NCI-H2081 treated with DMSO at 0.1 percent for 48 hours (cell line): ENCODE data around the gene YJEFN3.

Experiments
- DNase-seq: peaks from one replicate; lab custom pipeline; 2025; lab: John Stamatoyannopoulos, UW

The YJEFN3 gene

GRCh38 chr19:19524053-19524452, 4.7 kb upstream of the YJEFN3 start:
- no peak for DNase-seq

DNA sequence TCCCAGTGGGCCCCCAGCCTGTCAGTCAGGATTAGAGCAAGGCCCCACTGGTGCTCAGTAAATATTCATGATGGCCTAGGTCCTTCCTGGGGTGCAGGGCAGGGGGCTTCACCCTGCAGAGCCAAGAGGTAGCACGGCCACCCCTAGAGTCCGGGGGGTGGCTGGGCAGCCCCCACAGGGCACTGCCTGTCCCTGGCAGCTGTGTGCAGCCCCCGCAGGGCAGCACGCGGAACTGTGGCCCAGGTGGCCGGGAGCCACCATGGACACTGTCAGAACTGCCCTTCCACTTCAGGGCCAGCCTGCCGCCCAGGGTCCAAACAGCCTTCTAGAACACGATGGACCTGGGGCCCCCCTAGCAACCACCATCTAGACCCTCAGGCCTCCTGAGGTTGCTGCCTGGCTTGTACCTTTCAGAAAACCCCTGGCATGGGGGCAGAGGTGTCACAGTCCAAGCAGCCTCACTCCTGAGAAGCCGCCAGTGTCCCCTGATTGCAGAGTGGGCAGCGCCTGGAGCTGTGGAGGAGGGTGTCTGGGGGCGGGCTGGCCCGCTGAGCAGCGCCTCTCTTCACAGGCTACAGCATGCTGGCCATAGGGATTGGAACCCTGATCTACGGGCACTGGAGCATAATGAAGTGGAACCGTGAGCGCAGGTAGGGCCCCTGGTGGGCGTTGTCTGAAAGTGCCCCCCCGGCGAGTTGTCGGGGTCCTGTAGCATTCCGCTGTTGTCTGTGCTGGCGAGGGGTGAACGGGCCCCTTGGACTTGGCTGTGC, 2.9 kb upstream of the YJEFN3 start:
- DNase-seq, result no peak

DNA sequence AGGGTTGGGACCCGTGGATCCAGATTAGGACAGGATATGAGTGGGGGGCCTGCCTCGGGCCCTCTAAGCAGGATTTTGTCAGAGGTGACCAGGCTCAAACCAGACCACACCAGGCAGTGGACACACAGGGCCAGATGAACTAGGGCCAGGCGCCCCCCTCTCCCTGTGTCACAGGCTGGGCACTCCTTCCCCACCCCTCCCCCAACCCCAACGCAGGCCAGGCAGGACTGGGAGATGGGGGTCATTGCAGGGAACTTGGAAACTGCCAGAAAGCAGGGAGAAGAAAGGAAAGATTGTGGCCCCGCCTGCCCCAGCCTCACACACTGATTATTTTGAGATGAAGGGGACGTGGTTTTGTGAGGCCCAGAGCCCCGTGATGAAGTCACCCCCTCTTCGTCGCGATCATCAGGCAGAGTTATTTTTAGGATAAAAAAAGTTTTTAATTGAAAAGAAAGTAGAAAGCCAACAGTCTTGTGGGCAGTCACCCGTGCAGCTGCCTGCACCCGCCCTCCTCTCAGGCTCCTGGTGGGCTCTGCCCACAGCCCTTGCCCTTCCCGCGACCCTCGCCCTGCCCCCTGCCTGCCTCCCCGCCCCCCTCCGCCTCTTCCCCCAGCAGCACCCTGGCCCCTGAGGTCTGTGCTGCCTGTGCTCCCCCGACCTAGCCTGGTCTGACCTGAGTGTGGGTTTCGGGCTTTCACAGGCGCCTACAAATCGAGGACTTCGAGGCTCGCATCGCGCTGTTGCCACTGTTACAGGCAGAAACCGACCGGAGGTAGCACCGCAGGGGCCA, 1.9 kb upstream of the YJEFN3 start:
- no peak for DNase-seq

DNA sequence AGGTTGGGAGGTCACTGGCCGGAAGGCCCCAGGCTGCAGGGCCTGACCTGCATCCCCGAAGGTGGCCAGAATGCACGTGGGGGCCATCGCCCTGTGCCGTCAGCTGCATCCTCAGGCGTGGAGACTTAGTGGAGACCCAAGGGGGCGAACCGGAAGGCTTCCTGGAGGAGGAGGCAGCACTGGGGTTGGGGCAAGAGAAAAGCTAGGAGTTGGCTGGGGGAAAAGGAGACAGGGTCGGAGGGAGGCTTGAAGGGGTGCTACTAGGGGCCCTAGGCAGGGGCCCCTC, 1.4 kb upstream of the YJEFN3 start:
- DNase-seq, result no peak

- no peak for DNase-seq
Observed at GRCh38 chr19:19527674-19528625, 761 bp upstream of the YJEFN3 start.

GRCh38 chr19:19529783-19530422, 1.2 kb downstream of the YJEFN3 start:
- no peak for DNase-seq

DNA sequence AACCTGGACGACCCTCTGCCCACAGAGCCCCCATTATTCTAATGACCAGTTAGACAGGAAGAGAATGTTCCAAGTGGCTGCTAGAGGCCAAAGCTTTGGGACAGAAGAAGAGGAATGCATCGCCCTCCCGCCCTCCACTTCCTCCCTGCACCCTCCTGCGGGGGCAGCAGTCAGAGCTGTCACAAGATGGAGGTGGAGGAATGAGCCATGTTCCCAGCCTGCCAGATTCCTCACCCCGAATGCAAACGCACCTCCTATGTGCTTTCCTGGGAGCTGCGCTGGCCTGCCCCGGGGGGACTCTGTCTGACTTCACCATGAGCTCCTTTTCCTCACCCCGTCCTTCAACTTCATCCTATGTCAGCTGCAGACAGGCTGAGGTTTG, 1.7 kb downstream of the YJEFN3 start:
- DNase-seq, result no peak

DNA sequence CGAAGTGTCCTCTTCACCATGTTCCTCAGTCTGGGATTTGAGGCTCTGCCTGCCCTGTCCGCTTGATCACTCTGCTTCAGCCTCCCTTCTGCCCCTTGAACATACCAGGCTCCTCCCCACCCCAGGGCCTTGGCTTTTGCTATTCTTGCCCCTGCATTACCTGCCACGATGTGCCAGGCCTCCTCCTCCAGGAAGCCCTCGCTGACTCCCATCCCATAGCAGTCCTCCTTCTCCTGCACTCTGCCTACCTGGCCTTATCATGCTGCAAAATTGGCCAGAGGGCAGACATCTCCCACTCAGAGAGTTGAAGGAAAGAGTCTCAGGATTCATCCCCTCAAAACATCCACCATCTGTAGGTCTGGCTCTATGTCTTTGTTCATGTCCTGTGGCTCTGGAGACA, 2.2 kb downstream of the YJEFN3 start:
- no peak for DNase-seq

DNA sequence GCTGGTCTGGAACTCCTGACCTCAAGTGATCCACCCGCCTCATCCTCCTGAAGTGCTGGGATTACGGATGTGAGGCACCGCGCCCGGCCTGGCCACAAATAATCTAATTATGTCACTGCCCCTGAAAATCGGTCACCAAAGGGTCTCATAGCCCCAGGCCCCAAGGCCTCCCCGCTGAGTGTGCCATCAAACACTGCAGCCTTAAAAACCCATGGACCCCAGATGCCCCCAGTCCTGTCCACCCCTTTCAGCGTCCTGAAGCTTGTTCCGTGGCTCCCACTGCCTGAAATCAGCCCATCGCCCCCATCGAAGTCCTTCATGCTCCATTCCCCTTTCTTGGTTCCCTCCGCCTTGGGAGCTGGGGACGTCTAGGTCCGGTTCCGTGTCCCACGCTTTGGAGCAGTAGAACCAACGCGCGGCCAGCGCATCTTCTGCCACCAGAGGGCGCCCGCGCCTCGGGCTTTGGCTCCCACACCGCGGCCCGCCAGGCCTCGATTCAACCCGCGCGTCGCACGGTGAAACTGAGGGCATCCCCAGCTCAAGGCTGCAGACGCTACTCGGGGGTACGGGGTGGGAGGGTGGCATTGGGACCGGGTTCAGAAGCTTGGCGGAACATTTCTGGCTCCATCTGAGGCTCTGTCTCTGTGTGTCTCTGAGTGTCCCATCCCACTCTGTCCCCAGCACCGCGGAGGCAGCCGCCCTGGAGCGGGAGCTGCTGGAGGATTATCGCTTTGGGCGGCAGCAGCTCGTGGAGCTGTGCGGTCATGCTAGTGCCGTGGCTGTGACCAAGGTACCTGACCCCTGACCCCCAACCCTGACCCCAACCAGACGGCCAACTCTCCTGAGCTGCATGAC, 3.5 kb downstream of the YJEFN3 start:
- no peak for DNase-seq

DNA sequence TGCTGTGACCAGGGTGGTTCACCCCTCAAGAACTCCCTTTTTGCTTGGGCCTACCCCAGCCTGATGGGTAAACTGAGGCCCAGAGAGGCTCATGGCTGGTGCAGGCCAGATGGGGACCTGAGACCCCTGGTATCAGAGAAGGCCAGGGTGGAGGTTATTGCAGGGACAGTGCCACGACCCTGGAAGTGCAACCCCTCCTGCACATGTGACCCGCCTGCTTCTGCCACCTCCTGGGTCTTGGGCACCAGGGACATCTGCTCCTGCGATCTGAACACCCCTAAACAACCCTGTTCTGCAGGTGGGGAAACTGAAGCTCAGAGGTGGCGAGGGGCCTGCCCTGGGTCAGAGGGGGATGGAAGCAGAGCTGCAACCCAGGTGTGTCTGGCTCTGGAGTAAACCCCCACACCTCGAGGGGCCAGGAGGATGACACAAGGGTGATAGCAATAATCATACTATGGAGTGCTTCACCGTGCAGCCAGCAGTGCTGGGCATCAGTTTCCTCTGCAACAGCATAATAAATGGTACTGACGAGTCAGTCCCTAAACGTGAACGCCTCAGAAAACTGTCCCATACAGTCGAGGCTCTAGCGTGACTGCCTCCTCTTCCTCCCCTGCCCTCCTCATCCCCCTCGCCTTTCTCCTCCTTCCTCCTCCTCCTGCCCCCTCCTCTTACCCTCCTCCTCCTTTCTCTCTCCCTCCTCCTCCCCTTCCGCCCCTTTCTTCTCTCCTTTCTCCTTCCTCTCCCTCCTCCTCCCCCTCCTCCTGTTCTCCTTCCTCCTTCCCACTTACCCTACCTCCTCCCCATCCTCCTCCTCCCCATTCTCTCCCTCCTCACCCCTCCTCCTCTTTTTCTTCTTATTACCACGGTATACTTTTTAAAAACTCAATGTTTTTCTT, 4.3 kb downstream of the YJEFN3 start:
- DNase-seq, result no peak

DNA sequence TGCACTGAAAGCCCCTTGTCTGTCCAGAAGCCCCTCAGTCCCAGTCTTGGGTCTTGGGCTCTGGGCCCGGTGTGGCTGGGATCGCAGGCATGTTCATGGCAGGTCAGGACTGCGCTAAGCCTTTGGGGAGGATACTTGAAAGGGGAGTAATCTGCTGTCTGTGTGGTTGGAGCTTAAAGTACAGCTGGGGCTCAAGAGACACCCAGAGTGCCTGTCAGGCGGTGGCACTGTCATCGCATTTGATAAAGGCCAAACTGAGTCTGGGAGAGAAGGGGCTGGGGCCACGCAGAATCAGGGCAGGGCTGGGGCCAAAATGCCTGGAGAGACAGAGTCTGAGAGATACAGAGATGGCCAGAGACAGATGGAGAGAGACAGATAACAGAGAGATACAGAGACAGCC, 5.1 kb downstream of the YJEFN3 start:
- no peak for DNase-seq

DNA sequence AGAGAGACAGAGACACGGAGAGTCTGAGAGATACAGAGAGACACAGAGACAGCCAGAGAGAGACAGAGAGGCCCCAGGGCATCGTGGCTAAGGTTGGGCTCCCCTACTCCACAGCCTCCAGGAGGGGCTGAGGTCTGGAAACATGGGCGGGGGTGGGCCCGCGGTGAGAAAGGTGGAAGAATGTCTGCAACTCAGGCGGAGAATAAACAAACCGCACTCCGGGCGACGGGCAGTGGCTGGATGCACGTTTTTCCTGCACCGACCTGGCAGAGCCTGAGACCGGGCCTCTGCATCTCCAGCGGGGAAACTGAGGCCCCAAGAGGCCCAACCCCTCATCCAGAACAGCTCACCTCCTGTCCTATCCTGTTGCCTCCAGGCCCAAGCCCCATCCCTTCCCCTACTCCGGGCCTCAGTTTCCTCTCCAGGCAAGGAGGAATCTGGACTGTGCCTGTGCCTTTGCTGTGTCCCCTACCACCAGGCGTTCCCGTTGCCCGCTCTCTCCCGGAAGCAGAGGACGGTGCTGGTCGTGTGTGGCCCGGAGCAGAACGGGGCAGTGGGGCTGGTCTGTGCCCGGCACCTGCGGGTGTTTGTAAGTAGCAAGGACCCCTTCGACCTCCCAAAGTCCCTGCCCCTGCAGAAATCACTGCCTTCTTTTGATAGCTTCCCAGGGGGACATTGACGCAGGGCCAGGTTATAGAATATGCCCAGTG, 6.0 kb downstream of the YJEFN3 start:
- DNase-seq, result no peak

DNA sequence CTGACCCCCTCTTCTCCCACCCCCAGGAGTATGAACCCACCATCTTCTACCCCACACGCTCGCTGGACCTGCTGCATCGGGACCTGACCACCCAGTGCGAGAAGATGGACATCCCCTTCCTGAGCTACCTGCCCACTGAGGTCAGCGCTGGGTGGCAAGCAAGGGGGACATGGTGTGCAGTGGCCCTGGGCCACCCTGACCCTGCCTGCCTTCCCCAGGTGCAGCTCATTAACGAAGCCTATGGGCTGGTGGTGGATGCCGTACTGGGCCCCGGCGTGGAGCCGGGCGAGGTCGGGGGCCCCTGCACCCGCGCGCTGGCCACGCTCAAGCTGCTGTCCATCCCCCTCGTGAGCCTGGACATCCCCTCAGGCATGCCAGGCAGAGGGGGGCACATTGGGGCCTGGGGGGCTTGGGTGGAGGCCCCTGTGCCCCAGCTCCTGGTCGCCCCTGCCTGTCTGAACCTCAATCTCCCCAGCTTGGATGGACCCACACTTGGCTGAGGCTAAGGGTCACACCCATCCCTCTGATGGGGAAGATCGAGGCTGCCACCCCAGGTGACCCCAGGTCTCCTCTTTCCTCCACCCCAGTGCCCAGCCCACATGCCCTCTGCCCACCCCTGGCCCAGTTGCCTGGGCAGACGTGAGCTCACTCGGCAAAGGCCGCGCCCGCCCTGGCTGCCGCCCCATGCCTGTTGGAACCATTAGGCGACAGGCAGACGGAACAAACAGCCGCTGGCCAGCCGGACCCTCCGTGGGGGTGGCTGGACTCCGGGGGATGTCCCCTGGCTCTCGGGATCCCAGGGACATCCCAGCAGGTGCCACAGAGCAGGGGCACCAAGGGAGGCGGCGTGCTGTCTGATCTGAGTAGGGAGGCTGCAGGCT, 6.8 kb downstream of the YJEFN3 start:
- DNase-seq, result no peak

DNA sequence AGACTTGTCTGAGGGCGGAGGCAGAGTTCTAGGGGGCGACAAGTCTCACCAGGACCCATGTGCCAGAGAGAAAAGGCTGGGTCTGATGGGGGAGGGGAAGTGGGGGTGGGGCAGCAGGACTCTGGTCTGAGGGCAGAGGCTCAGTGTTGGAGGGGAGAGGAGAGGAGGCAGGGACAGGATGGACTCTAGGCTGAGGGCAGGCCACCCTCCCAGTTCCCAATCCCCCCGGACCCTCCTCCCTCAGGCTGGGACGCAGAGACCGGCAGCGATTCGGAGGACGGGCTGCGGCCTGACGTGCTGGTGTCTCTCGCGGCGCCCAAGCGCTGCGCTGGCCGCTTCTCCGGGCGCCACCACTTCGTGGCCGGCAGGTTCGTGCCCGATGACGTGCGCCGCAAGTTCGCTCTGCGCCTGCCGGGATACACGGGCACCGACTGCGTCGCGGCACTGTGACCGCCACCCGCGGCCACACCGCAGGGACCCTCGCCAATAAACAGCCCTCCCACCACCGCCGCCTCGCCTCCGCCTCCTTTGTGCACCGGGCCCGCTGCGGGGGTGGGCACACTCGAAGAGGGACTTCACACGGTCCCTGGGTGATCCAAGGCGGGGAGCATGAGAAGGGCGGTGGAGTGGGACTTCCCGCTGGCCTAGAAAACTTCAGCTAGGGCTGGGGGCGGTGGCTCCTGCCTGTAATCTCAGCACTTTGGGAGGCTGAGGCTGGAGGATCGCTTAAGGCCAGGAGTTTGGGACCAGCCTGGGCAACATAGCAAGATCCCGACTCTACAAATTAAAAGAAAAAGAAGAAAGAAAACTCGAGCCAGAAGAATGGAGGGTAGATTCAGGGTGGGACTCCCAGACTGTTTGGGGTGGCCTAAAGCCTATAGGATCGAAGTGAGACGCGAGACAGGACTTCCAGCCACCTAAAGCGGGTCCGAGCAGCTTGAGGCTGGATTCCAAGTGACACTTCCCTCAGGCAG, 8.7 kb downstream of the YJEFN3 start:
- DNase-seq, result no peak

DNA sequence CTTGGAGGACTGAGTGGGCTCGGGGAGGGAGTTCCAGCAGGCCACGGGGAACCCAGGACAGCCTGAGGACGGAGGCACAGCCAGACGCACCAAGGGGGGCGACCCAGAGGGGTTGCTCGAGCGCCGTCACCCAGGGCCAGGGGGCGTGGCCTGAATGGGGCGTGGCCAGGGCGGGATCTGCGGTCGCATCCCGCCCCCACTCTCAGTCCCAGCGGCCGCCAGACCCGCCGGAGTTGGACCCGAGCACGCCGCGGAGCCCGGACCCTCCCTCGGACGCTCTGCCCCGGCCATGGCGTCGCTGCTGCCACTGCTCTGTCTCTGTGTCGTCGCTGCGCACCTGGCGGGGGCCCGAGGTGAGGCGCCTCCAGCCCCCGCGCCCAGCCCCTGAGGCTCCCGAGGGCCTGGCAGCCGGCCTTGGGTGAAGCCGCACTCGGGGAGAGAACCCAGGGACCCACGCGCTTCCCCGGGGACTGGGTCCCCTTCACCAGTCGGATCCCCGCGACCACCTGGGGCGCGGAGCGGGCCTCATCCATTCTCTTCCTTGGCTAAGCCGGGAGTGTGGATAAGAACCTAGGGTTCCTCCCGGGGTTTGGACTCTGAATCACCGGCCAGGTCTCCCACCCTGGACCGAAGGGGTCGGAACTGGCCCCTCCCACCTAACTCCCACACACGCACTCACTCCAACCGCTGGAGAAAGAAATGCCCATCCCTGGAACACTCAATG, 9.5 kb downstream of the YJEFN3 start, which contains the start of gene CILP2:
Gene CILP2, plus strand, starts transcription at position 205 of the 724 bp plus-strand sequence. Its CDS starts 85 bp downstream, at position 290.
- DNase-seq, result no peak

DNA sequence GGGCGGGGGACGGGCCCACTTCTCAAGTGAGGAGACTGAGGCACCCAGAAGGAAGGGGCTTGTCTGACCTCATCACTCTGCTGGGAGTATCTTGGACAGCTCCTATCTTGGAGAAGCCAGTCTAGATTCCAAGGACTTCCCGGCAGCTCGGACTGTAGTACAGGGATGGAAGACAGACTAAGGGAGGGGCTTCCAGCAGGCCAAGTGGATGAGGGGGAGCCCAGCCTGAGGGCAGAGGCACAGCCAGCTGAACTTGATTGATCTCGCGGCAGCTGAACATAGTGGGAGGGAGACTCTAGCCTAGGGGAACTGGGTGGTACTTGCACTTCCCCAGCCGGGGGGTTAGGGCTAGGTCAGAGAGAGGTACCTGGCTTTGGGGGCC, 10.1 kb downstream of the YJEFN3 start:
- DNase-seq, result no peak

GRCh38 chr19:19539698-19540063, 11.0 kb downstream of the YJEFN3 start:
- no peak for DNase-seq
